ENCODE results near the gene HSD17B4.
"Not testable (repeated sequence)": the region's sequence is repeated elsewhere in the genome, so short reads cannot be mapped to it uniquely, and the experiment has no call there.

HSD17B4 gene, protein sequence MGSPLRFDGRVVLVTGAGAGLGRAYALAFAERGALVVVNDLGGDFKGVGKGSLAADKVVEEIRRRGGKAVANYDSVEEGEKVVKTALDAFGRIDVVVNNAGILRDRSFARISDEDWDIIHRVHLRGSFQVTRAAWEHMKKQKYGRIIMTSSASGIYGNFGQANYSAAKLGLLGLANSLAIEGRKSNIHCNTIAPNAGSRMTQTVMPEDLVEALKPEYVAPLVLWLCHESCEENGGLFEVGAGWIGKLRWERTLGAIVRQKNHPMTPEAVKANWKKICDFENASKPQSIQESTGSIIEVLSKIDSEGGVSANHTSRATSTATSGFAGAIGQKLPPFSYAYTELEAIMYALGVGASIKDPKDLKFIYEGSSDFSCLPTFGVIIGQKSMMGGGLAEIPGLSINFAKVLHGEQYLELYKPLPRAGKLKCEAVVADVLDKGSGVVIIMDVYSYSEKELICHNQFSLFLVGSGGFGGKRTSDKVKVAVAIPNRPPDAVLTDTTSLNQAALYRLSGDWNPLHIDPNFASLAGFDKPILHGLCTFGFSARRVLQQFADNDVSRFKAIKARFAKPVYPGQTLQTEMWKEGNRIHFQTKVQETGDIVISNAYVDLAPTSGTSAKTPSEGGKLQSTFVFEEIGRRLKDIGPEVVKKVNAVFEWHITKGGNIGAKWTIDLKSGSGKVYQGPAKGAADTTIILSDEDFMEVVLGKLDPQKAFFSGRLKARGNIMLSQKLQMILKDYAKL

DNA sequence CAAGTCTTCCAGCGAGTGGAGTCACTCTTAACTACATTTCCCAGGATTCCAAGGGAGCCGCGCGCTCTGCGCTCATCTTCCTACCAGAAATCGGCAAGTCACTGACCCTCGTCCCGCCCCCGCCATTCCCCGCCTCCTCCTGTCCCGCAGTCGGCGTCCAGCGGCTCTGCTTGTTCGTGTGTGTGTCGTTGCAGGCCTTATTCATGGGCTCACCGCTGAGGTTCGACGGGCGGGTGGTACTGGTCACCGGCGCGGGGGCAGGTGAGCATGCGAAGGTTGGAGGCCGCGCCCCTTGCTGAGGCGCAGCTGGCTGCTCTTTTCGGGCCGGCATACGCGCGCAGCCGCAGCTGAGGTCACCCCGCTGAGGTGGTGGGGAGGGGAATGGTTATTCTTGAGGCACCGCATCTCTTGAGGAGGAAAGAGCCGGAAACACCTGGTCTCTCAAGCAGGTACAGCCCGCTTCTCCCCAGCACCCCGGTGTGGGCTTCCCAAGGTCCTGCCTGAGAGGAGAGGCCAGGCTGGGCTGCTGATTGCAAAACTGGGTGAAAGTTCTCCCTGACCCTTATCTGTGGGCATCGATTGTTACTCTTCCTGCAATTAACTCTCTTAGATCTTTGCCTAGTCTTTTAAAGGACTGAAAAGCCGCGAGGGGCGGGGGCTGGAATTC lies at the start of gene HSD17B4:
Gene HSD17B4, plus strand, starts transcription at position 125 of the 667 bp plus-strand sequence. Its CDS starts 79 bp downstream, at position 204.
- DNase-seq, result peak; percentile 79

DNA sequence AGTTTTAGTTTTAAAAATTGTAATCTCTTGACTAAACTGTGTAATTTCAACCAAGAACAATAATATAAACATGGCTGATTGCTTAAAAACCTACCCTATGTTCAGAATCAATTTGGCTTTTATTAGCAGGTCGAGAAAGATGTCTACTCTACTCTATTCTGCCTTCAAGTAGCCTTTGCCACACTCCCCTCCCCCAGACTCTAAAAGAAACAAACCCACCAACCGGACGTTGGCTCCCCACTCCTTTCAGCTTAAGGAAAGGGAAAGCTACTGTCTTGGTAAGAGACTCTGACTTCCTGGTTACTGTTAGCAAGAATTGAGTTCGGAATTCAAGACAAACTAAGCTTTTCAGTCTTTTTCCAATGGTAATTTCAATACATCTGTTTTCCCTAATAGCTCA lies 49.7 kb upstream of the HSD17B4 start:
- no peak for DNase-seq

DNA sequence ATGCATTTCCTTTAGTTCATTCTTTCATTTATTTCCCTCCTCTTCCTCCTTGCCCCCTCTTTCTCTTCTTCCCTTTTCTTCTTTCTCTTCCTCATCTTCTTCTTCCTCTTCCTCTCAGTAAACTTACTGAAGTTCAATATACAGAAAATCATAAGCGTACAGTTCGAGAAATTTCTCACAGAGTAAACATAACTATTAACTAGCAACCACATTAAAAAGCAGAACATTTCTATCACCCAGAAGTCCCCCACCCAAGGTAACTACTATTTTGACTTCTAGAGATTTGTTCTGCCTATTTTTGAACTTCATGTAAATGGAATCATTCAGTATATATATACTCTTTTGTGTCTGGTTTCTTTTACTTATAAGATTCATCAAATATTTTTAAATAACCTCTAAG lies 48.3 kb upstream of the HSD17B4 start:
- no peak for DNase-seq

DNA sequence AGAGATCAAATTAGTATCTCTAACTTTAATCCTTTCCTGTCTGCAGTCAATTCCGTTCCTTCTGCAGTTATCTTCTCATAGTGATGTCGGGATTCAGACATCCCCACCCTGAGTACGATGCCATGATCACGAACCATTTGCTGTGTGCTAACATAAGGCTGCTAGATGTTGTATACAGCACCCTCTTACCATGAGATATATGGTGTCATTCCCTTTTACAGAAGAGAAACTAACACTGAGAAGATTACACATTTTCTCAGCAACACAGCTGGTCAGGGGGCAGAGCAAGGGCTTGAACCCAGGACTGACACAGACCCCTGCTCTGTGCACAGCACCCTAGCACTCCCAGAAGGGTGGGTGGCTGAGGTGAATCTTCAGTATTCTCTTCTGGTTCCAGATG lies 46.9 kb upstream of the HSD17B4 start:
- DNase-seq, result no peak

DNA sequence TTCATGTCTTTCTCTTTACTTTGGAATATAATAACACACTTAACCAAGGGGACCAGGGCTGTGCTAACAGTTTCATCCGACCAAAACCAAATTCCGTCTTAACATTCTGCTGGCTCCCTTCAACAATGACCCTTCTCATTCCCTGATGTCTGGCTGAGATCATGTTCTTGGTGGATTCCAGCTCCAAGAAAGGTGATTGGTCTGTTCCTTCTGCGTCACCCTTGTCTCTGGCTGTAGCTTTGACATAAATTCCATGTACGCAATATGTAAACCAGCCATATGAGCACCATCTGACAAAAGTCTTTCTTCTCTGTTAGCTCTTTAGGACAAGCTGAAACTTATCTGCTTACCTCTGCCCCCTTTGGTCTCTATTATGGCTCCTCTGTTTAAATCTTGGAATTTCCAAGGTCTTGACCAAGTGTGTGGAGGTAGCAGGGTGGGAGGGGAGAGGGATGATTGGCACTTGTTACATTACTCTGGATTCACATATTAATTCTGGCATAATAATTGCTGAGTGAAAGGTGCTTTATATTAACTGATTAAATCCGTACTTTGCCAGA lies 45.7 kb upstream of the HSD17B4 start:
- DNase-seq, result no peak

DNA sequence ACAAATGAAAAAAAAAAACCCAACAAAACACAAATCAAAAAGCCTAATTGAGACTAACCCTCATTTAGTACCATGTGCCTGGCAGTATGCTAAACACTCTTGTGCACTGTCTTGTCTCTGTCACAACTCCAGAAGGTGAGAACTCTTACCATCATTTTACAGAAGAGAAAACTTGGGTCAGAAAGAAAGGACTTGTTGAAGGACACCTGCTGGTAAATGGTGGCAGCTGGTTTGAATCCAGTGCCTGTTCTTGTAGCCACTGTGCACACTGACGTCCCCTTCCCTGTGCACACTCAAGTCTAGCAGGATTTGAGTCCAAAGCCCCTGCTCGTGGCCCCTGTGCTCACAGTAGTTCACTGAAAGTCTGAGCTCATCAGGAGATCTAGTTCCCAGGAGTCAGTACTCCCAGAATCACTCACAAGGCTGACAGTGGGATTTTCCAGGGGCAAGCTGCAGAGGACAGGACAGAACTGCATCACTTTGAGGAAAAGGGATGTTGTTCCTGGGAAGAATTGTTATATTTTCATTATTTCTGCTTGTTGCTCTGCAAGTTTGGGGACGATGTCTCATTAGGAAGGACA lies 43.0 kb upstream of the HSD17B4 start:
- DNase-seq, result no peak

DNA sequence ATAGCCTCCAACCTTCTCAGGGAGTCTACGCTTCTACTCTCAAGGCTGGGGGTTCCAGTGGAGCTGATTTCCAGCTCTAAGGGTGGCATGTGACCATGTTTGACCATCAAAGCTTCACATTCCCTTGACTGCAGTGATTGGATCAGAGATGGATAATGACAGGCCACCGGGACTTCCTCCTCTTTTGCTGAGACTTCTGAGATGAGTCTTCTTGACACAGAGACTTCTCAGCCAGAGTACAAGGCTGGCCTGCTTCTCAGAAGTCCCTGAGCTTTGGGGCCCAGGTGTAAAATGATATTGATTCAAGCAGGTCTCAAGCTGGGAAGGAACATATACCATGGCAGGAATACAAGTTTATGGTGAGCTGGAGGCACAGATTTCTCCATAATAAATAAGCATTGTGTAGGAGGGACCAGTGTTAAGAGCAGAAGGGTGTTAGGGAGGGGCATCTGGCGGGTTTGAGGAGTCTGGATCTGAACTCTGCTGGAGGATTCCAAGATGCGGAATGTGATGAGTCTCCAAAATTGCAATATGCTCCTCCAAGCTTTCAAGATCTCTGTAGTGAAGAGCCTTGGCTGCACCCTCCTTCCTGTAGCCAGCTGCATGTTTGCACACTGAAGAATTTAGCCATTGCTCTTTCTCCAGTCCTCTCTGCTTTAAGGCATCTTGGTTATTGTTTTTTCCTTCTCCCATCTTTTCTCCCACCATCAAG lies 41.7 kb upstream of the HSD17B4 start:
- no peak for DNase-seq

DNA sequence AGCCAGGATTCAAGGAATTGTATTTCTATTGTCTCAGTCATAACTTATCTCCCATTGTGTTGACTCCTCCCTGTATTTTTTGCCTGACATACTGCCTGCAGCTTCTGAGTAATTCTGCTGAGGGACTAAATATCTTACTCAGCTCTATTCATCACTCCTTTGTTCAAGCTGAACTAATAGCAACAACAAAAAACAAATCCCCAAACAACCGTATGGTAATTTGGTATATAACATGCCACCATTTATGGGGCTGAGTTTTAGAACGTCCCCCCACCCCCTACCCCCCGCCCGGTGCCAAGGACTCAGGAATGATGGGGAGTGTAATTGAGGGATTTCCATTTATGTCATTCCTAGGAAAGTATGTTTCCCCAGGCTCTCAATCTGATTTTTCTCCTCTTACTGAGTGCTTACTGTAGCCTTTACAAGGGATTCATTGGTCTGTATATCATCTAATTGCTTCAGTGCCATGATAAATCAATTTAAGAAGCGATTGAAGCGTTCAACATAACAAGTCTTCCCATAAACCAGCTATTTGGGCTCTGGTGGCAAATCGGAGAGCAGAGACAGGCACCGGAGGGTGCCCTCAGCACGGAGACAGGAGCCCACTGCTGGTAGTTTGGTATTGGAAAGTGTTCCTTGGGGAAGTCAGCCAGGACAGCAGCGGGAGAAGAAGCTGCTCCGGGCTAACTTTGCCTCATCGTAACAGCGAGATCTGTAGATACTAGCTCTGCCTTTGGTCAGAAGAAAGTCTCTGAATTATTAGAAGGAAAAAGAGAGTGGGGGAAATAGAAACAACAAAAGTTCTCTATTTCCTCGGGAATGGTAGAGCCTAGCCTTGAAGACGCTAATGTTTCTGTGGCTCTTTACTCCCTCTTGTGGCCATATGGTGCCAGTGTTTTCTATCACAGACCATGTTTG lies 40.7 kb upstream of the HSD17B4 start:
- peak; percentile 16 for DNase-seq

DNA sequence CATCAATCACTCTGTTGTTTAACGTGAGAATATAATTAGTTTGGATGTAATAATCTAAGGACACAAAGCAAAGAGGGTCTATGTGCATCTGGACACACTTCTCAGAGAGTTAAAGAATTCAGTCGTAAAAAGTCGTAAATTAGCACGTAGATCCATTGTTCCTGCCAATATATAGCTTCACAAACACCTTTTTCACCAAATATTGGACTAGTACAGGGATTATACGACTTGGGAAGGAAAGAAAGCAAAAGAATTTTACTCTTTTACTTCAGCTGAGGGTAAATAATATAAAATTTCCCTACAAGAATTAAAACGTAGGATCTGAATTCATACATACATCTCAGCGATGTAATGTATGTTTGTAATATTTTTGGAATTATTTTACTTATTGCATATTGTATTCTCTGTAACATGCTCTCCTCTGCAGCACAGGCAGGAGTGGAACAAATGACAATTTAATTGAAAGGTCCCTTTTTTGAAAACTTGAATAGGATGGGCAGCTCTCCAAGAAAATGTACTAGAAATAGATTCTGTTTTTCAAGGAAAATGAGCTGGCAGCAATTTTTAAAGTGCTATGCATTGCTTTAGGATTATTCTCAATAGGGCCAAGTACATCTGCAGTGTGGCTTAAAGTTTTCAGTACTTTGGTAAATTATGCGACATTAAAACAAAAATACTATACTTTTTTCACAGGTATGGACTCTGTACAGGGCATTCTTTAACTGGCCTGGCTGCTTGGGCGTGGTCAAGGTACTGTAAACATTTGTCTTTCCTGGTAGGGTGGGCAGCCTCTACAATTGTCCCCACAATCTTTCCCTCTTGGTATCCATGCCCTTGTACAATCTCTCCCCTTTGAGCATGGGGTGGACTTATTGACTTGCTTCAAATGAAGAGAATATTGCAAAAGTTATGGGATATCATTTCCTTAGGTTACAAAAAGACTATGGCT lies 39.7 kb upstream of the HSD17B4 start:
- DNase-seq, result no peak

DNA sequence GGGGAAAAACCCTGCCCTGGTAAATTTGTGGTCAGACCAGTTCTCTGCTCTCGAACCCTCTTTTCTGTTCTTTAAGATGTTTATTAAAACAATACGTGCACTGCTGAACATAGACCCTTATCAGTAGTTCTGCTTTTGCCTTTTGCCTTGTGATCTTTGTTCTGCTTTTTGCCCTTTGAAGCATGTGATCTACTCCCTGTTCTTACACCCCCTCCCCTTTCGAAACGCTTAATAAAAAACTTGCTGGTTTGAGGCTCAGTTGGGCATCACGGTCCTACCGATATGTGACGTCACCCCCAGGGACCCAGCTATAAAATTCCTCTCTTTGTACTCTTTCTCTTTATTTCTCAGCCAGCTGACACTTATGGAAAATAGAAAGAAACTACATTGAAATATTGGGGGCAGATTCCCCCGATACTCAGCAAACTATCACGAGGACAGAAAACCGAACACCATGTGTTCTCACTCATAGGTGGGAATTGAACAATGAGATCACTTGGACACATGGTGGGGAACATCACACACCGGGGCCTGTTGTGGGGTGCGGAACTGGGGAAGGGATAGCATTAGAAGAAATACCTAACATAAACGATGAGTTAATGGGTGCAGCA lies 38.1 kb upstream of the HSD17B4 start:
- not testable (repeated sequence) for DNase-seq

DNA sequence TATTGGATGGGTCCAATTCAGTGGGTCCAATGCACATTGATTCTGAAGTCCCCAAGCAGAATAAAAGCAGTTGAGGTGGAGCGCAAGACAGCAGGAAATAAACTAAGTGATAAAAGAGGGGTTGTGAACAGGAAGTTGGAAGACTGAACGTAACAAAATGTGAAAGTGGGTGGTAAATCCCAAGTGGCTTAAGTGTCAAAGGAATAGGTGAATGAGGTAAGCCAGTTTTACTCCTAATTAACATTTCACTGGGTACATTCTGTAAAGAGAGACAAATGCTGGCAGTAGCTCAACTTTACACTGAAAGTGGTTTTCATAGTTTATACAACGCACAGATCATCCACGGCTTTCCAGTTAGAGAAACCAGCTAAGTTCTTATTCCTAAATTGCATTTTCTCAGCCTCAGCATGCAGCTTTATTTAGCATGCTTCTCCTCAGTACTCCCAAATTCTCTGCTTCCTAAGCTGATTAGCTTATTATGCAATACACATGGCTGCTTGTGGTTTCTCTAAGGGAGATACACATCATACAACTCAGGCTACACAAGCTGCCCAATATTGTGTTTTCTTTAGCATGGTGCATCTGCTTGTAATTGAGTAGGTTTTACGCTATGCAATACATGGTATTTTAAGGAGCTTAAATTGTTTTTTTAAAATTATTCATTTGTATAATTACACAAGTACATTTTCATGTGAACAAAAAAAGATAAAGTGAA lies 34.2 kb upstream of the HSD17B4 start:
- no peak for DNase-seq

DNA sequence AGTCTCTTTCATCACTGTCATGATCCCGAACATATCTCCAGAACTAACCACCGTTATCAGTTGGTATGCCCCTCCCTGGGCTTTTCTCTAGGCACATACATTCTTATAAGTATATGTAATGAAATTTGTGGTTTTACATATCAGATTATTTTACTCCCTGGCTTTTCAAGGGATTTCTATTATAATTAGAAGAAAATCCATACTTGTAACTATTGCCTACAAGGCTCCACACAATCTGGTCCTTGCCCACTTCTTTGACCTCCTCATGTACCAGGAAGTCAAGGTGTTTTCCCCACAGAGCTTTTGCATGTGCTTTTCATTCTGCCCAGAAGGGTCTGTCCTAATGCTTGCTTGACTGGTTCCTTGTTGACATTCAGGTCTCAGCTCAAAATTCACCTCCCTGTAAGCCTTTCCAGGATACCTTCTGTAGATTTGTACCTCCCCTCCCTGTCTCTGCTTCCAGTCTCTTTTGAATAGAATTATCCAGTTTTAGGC lies 33.6 kb upstream of the HSD17B4 start:
- DNase-seq, result no peak

DNA sequence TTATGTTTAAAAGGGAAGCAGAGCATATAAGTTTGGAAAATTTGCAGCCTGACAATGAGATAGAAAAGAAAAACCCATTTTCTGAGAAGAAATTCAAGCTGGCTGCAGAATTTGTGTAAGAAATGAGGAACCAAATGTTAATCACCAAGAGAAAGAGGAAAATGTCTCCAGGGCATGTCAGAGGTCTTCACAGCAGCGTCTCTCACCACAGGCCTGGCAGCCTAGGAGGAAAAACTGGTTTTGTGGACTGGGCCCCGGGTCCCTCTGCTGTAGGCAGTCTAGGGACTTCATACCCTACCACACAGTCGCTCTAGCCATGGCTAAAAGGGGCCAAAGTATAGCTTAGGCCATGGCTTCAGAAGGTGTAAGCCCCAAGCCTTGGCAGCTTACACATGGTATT lies 32.1 kb upstream of the HSD17B4 start:
- DNase-seq, result no peak

DNA sequence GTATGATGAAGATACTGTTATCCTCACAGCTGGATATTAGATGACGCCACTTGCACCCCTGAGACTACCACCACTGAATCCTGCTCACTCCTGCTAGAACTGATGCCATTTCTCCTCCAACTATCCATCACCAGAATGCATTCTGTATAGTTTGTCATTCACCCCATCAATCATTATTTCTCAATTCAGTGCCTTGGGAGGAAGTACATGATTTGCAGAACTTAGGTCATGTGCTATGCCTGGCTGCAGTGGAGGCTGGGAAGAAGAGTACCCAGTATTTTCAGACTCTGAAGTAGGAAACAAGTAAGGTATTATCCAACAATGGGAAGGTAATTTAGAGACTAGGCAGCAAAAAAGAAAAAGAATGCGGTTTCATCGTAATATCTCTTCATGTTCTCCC lies 26.2 kb upstream of the HSD17B4 start:
- DNase-seq, result no peak

DNA sequence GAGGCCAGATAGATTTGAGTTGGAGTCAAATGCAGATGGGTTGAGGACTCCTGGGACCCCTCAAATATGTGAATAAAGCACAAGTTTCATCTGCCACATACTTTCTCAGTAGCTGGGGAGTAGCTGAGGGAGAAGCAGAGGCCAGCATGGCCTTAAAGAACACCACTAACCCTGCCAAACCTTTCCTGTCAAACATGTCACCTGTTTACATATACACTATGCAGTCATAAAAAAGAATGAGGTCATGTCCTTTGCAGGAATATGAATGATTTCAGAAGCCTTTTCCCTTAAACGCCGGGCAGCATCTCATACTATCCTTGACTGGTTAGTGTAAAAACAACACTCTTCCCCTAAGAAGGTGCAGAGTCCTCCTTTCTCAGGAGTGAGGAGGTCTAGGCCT lies 25.2 kb upstream of the HSD17B4 start:
- DNase-seq, result no peak

DNA sequence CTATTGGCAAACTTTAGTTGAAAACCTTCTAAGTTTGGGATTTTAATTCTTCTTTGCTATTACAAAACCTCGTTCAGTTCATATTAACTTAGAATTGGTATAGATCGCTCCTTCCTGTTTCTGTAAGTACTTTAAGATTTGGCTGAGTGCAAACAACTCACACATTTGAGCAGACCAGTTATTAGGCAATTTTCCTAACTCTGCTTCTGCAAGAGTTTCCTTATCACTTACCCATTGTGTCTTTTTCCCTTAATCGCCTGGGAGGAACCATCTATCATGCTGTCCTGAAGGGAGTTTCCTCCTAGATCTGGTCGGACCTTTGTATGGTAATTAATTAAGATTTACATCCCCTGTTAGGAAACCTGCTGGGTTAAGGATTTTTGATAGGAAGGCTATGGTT lies 24.7 kb upstream of the HSD17B4 start:
- DNase-seq, result not testable (repeated sequence)

DNA sequence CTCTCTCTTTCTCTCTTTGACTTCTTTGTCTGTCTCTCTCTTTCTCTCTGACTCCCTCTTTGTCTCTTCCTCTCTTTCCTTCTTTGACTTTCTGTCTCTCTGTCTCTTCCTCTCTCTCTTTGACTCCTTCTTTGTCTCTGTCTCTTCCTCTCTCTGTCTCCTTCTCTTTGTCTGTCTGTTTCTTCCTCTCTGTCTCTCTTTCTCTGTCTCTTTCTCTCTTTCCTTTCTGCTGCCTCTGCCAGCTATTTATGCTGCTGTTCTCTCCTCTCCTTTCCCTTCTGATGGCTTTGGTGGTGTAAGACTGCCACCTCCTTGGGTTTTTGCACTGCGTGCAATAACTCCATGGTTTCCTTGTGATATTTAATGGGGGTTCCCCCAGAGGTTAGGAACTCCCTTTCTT lies 24.1 kb upstream of the HSD17B4 start:
- not testable (repeated sequence) for DNase-seq

DNA sequence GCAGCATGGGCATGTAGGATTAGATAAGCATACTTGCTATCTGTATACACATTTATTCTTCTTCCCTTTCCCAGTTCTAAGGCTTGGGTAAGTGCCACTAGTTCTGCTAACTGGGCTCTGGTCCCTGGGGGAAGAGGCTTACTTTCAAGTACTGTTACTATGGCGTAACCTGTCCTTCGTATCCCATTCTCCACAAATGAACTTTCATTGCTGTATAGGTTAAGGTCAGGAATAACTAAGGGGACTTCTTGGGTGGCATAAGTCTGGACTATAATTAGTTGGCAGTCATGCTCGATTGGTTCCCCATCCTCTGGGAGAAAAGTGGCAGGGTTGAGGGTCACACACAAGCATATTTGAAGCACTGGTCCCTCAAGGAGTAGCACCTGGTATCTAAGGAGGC lies 23.7 kb upstream of the HSD17B4 start:
- DNase-seq, result not testable (repeated sequence)
